Osteocyte (in vitro differentiated cells): ENCODE data around the gene PCED1A. TPM values are rescaled to one million over a fixed set of nuclear protein-coding genes. Genes with fewer than 3 reads are reported as not detected.

ENCODE experiments used
- DNase-seq: peaks from one replicate; pipeline ENCODE4 v3.0.0; 2021; ENCODE audit warnings: mixed read lengths; ENCODE audit not compliant: unreplicated experiment; ENCODE audit errors: extremely low spot score
- H3K27ac Mint-ChIP-seq: one replicate; pipeline ENCODE4 v1.8.0; 2021; ENCODE audit warnings: mild to moderate bottlenecking, mixed read lengths; ENCODE audit not compliant: unreplicated experiment
- H3K27me3 Mint-ChIP-seq: one replicate; pipeline ENCODE4 v1.8.0; 2021; ENCODE audit warnings: mixed read lengths; ENCODE audit not compliant: unreplicated experiment
- H3K36me3 Mint-ChIP-seq: one replicate; pipeline ENCODE4 v1.8.0; 2021; ENCODE audit warnings: mixed read lengths; ENCODE audit not compliant: unreplicated experiment
- H3K4me1 Mint-ChIP-seq: one replicate; pipeline ENCODE4 v1.8.0; 2021; ENCODE audit warnings: mixed read lengths; ENCODE audit not compliant: unreplicated experiment
- H3K4me3 Mint-ChIP-seq: one replicate; pipeline ENCODE4 v1.8.0; 2021; ENCODE audit warnings: mild to moderate bottlenecking, moderate library complexity, mixed read lengths; ENCODE audit not compliant: unreplicated experiment
- H3K9me3 Mint-ChIP-seq: one replicate; pipeline ENCODE4 v1.8.0; 2021; ENCODE audit warnings: mixed read lengths; ENCODE audit not compliant: unreplicated experiment
- CTCF ChIP-seq: fragments of 200-600 bp; sonication (generic); IDR thresholded peaks from 2 replicates; pipeline ENCODE4 v1.5.0; 2021; ENCODE audit warnings: antibody characterized with exemption, mild to moderate bottlenecking, moderate library complexity
- total RNA-seq: library from RNA; stranded (reverse); gene quantifications from 2 replicates; pipeline ENCODE4 v1.2.1, GENCODE V29; 2021

Gene PCED1A
- total RNA-seq, 1 donor from 2014 or later, result 80.8 TPM

GRCh38 chr20:2875690-2876203, 35.3 kb upstream of the PCED1A start:
- H3K27ac Mint-ChIP-seq, result no peak overlapping the region
- H3K4me3 Mint-ChIP-seq, result peak overlapping the region; percentile 23
- no peaks in the 10 kb centered on the region for H3K36me3 Mint-ChIP-seq
- no peaks in the 10 kb centered on the region for H3K27me3 Mint-ChIP-seq
- H3K9me3 Mint-ChIP-seq, result no peaks in the 10 kb centered on the region
- peaks cover 46% of the 10 kb centered on the region for H3K4me1 Mint-ChIP-seq
- TF ChIP-seq CTCF, result no peak
- DNase-seq, result peak; percentile 48

DNA sequence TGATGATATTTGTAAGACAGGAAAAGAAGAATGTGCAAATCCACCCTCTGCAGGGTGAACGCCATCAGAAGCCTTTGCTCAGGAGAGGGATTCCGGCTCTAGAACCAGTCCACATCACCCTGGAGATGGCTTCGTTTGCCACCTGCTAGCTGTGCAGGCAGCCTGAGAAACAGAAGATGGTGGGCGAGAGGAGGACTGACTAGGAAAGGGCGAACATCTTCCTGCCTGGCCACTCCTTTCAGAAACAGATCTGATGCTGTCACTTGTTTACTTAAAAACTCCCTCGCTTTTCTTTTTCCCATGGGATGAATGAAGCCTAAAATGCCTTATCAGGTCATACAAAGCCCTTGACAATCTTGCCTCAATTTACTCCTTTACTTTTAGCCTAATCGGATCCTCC, 34.0 kb upstream of the PCED1A start:
- DNase-seq, result peak; percentile 65
- TF ChIP-seq CTCF, result no peak
- Mint-ChIP-seq H3K27ac (peak overlapping the region; percentile 51), H3K9me3 (no peaks in the 10 kb centered on the region), H3K4me1 (peaks cover 55% of the 10 kb centered on the region), H3K27me3 (no peaks in the 10 kb centered on the region), H3K4me3 (peak overlapping the region; percentile 89), H3K36me3 (no peaks in the 10 kb centered on the region)

DNA sequence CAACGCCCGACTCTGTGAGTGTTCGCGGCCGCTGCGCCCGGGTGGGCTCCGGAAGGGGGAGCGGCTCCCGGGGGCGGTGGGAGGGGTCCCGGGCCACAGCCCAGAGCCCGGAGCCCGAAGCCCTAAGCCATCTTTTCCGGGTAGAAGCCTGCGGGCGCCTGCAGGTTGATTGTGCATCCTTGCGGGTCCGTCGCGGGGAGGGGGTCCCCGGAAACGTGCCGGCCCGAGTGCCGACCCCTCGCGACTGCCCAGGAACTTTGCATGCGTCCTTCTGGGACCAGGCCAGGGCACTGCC, 33.2 kb upstream of the PCED1A start:
- H3K9me3 Mint-ChIP-seq, result no peaks in the 10 kb centered on the region
- H3K4me1 Mint-ChIP-seq, result peaks cover 61% of the 10 kb centered on the region
- no peak for TF ChIP-seq CTCF
- H3K27ac Mint-ChIP-seq, result peak overlapping the region; percentile 78
- no peak for DNase-seq
- peak overlapping the region; percentile 89 for H3K4me3 Mint-ChIP-seq
- no peaks in the 10 kb centered on the region for H3K27me3 Mint-ChIP-seq
- H3K36me3 Mint-ChIP-seq, result no peaks in the 10 kb centered on the region

GRCh38 chr20:2873010-2873746, 32.7 kb upstream of the PCED1A start, which contains the start of gene PTPRA:
TSS of gene PTPRA (plus strand) at chr20:2873481. CDS start at chr20:2964278, 90,797 bp downstream.
- no peak for TF ChIP-seq CTCF
- no peaks in the 10 kb centered on the region for H3K9me3 Mint-ChIP-seq
- H3K36me3 Mint-ChIP-seq, result no peaks in the 10 kb centered on the region
- peak within 1 kb of the TSS; percentile 87 for H3K27ac Mint-ChIP-seq
- H3K27me3 Mint-ChIP-seq, result no peaks in the 10 kb centered on the region
- peak within 1 kb of the TSS; percentile 89 for H3K4me3 Mint-ChIP-seq
- DNase-seq, result peak; percentile 96
- H3K4me1 Mint-ChIP-seq, result peaks cover 61% of the 10 kb centered on the region

- Mint-ChIP-seq H3K27ac (peak overlapping the region; percentile 87), H3K4me1 (peaks cover 64% of the 10 kb centered on the region), H3K36me3 (no peaks in the 10 kb centered on the region), H3K4me3 (peak overlapping the region; percentile 89), H3K27me3 (no peaks in the 10 kb centered on the region), H3K9me3 (no peaks in the 10 kb centered on the region)
- DNase-seq, result peak; percentile 85
- TF ChIP-seq CTCF, result peak; percentile 42
These were observed 32.1 kb upstream of the PCED1A start for GRCh38 chr20:2872459-2873009.
